Hippocampal formation (tissue), 2 donors: ENCODE data around the gene ETNK1.
A peak's percentile ranks its signal among the peaks of the same experiment; 100 is the strongest.

ENCODE experiments used
- DNase-seq, 2 donors: peaks; one replicate each; lab custom pipeline; 2025; lab: John Stamatoyannopoulos, UW

Gene ETNK1

DNA sequence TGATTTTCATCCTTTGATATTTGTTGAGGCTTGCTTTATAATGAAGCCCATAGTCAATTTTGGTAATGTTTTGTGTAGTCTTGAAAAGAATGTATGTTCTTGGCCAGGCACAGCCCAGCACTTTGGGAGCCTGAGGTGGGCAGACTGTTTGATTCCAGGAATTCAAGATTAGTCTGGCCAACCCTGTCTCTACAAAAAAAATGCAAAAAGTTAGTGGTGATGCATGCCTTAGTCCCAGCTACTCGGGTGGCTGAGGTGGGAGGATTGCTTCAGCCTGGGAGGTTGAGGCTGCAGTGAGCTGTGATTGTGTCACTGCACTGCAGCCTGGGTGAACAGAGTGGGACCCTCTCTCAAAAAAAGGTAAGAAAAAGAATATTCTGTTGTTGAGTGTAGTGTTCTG lies 10.8 kb downstream of the ETNK1 start:
- no peak for DNase-seq

GRCh38 chr12:22640851-22641250 lies 15.9 kb downstream of the ETNK1 start:
- DNase-seq, result no peak

GRCh38 chr12:22641353-22642053 lies 16.5 kb downstream of the ETNK1 start:
- DNase-seq, result no peak

DNA sequence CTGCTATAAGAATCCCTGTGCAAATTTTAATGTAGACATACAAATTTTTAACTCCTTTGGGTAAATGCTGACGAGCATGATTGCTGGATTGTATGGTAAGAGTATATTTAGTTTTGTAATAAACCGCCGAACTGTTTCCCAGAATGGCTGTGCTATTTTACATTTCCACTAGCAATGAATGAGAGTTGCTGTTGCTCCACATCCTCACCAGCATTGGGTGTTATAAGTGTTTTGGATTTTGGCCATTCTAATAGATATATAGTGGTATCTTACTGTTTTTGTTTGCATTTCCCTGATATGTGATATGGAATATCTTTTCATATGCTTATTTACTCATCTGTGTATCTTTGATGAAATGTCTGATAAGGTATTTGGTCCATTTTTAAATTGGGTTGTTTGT lies 23.7 kb downstream of the ETNK1 start:
- no peak for DNase-seq

DNA sequence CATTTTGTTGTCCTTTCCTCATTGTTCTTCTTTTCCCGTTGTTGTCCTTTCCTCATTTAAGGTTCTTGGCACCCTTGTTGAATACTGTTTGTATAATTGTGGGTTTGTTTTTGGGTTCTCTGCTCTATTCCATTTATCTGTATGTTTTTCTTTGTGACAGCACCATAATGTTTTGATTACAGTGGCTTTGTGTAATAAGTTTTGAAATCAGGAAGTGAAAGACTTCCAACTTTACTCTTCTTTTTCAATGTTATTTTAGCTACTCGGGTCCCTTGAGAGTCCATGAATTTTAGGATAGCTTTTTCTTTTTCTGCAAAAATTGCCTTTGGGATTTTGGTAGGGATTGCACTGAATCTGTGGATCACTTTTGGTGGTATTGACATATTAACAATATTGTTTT lies 28.1 kb downstream of the ETNK1 start:
- DNase-seq, result no peak

DNA sequence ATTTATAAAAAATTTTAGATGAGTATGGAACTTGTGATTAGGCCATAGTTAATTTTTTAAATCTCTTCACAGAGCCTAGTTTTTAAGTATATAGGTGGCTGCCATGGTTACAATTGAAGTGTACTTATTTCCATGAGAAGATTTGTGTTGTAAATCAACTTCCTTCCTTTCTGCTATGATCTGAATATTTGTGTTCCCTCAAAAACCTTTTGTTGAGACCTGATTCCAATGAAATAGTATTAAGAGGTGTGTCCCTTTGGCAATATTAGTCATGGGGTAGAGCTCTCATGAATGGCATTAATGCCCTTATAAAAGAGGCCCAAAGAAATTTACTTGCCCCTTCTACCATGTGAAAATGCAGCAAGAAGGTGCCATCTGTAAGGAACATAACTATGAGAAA lies 28.8 kb downstream of the ETNK1 start:
- DNase-seq, result no peak

GRCh38 chr12:22656376-22656775 lies 31.4 kb downstream of the ETNK1 start:
- DNase-seq, result no peak

DNA sequence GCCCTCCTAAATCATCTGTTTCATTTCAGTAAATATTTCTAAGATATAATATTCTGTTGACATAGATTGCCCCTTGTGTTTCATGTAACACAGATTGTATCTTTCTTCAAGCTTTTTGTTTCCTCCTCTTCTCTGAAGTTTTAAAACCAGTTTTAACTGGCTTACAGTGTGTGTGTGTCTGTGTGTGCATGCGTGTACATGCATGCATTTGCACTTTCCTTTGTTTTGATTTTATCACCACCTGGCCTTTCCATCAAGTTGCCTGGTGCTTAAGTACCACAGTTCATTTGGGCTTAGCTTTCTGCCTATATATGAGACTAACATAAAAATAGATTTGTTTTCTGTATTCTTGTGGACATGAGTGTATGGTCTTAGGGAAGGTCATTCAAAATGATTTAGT lies 31.9 kb downstream of the ETNK1 start:
- DNase-seq, result no peak

DNA sequence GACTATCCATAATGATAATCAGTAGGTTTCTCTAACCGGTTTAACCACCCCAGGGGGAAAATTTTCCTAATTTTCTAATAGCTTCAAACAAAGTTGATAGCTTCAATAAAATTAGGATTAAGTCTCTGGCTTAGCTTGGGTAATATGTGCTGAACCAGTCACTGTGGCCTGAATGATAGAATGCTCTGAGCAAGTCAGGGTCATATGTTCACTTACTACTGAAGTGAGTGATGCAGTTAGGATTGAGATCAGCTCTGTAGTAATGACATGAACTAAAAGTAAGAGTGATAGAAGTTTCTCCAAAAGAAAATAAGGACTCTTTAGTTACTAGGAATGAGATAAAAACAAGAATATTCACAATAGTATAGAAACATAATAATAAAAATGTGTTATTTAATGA lies 32.6 kb downstream of the ETNK1 start:
- DNase-seq, result no peak

- no peak for DNase-seq
Observed at GRCh38 chr12:22658214-22658613, 33.2 kb downstream of the ETNK1 start.

DNA sequence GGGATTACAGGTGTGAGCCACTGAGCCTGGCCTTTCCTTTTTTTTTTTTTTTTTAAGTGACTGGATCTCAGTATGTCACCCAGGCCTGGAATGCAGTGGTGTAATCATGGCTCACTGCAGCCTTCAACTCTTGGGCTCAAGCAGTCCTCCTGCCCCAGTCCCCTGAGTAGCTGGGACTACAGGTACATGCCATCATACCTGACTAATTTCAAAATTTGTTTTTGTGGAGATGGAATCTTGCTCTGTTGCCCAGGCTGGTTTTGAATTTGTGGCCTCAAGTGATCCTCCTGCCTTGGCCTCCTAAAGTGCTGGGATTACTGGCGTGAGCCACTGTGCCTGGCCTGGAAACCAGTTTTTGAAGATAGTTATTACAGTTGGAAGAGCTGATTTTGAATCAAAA lies 37.4 kb downstream of the ETNK1 start:
- DNase-seq, result no peak

GRCh38 chr12:22665476-22665875 lies 40.5 kb downstream of the ETNK1 start:
- DNase-seq, result no peak

DNA sequence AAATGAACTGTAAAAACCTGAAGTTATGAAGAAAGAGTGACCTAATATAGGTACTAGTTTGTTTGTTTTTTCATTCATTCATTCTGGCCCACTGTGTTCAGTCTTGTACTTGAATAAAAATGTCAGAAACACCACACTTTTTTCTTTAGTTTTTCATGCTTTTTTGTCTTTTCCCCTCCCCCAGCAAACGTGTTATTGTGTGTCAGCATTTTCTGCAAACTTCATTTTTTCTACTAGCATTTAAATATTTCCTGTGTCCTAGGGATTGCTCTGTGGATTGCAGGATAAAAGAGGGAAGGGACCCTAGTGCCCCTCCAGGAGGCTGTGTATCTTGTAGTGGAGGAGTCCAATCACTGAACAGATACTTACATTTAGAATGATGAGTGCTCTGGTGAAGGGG lies 42.2 kb downstream of the ETNK1 start:
- DNase-seq, result no peak

GRCh38 chr12:22668441-22668840 lies 43.5 kb downstream of the ETNK1 start:
- no peak for DNase-seq

GRCh38 chr12:22670762-22671161 lies 45.8 kb downstream of the ETNK1 start:
- DNase-seq, result no peak

- no peak for DNase-seq
Observed at GRCh38 chr12:22672951-22673350, 48.0 kb downstream of the ETNK1 start.

DNA sequence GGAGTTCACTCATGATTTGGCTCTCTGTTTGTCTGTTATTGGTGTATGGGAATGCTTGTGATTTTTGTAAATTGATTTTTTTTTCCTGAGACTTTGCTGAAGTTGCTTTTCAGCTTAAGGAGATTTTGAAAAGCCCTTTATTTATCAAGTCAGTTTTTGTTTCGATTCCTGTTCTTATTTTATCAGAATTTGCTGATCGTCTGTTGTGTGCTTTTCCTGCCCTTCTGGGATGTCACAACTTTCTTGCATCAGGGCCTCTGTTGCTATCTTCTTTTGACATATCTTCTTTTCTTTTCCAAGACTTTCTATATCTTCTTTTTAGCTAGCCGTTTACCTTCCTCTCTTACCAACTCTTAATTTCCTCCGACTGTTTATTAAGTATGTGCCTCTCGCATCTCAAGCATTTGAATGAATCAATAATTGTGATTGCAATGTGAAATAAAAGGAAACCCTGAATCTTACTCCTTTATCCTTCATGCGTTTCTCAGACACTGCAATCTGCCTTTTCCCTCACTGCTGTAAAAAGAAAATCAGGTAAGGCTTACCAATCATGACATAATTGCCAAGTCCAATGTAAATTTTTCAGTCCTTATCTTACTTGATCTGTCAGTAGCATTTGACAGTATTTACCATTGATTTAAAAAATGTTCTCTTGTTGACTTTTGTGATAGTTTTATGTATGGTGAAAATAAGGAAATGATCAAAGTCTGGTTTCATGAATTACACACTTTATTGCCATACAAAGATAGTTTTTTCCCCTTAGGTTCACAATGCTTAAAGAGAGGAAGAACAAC lies 53.0 kb downstream of the ETNK1 start:
- no peak for DNase-seq

DNA sequence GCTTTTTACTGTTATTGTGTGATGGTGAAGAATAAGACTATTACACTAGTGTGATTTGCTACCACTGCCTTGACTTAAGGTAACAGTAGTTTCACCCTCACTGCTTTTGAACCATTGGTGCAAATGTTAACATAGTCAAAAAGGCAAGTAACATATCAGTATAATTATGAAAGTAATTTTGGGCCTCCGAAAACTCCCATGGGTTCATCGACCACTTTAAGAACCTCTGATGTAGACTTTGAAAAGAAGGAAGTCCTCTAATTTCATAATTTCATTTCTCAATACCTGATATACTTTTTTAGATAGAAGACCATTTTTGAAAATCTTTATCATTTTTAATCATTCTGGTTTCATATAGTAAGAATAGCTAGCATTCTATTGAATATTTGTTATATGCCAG lies 57.7 kb downstream of the ETNK1 start:
- DNase-seq, result no peak

DNA sequence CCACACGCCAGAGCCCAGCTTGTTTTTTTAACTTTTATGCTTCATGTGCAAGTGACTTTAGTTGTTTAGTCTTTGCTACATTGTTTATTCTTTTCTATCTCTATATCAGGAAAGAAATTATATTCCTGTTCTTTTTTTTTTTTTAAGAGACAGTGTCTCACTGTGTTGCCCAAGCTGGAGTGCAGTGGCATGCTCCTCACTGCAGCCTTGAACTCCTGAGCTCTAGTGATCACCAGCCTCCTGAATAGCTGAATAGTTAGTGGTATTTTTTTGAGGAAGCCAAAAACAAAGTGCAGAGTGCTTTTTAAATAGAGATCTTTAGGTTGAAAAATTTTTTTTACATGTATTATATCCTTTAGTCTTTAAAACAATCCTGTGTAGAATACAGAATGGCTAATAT lies 58.2 kb downstream of the ETNK1 start:
- no peak for DNase-seq

- peak in 1 of 2 donors; percentile 59 for DNase-seq
Observed at GRCh38 chr12:22684140-22685118, 59.5 kb downstream of the ETNK1 start.

DNA sequence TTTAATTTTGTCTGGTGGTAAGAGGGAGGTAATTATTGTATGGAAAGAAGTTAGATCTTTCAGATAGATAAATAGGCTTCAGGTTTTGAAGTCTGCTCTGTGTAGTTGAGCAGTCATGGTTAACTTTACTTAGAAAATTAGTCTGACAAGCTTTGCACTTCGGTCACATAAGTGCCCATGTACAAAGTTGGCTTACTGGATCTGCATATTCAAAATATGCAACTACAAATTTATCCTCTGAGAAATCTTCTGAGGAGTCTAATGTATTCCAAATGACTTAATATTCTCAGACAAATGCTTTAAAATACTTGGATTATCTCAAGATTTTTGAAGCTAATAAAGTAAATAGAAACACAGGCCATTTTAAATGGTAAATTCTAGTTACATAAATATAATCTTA lies 61.2 kb downstream of the ETNK1 start:
- no peak for DNase-seq

GRCh38 chr12:22687361-22688076 lies 62.5 kb downstream of the ETNK1 start:
- DNase-seq, result no peak
